Right ventricle myocardium superior (tissue), 1 donor: Measurements from ENCODE around the gene AATK. TPM values are rescaled to one million over a fixed set of nuclear protein-coding genes. Genes with fewer than 3 reads are reported as not detected.

Experiments
- ATAC-seq: fragments of 200-7000 bp; cut with Tn5 transposase; one replicate; pipeline ENCODE4 v1.9.1; 2020; ENCODE audit warnings: mild to moderate bottlenecking; ENCODE audit not compliant: poor library complexity
- DNase-seq: peaks from one replicate; pipeline ENCODE4 v3.0.0-alpha.2; 2020
- intact Hi-C: fragments of 100-400 bp; cut with DNase I; formaldehyde crosslinking; loops from one replicate; pipeline ENCODE4 v1.11.2; 2022
- long read RNA-seq: library from polyadenylated mRNA; unstranded; transcript quantifications from one replicate; pipeline ENCODE4 v2.0.0, GENCODE V29; 2021
- total RNA-seq: library from RNA; stranded (reverse); fragmentation: NEBNext Ultra II Directional; extraction: Animal tissue kit (Norgen Biotek cat#: 25700); gene quantifications from one replicate; pipeline ENCODE4 v1.2.1, GENCODE V29; 2021
- donor health status: DM: no; HTN: yes; CAD: no; lungs with severe emphysema.

Gene AATK, protein sequence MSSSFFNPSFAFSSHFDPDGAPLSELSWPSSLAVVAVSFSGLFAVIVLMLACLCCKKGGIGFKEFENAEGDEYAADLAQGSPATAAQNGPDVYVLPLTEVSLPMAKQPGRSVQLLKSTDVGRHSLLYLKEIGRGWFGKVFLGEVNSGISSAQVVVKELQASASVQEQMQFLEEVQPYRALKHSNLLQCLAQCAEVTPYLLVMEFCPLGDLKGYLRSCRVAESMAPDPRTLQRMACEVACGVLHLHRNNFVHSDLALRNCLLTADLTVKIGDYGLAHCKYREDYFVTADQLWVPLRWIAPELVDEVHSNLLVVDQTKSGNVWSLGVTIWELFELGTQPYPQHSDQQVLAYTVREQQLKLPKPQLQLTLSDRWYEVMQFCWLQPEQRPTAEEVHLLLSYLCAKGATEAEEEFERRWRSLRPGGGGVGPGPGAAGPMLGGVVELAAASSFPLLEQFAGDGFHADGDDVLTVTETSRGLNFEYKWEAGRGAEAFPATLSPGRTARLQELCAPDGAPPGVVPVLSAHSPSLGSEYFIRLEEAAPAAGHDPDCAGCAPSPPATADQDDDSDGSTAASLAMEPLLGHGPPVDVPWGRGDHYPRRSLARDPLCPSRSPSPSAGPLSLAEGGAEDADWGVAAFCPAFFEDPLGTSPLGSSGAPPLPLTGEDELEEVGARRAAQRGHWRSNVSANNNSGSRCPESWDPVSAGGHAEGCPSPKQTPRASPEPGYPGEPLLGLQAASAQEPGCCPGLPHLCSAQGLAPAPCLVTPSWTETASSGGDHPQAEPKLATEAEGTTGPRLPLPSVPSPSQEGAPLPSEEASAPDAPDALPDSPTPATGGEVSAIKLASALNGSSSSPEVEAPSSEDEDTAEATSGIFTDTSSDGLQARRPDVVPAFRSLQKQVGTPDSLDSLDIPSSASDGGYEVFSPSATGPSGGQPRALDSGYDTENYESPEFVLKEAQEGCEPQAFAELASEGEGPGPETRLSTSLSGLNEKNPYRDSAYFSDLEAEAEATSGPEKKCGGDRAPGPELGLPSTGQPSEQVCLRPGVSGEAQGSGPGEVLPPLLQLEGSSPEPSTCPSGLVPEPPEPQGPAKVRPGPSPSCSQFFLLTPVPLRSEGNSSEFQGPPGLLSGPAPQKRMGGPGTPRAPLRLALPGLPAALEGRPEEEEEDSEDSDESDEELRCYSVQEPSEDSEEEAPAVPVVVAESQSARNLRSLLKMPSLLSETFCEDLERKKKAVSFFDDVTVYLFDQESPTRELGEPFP (N-terminal part only)
- 5.3 TPM for total RNA-seq
- long read RNA-seq, partial matches to known transcripts = 8 of 9 reads
- long read RNA-seq, other reads (novel, unspliced or antisense) = 1 of 9 reads

DNA sequence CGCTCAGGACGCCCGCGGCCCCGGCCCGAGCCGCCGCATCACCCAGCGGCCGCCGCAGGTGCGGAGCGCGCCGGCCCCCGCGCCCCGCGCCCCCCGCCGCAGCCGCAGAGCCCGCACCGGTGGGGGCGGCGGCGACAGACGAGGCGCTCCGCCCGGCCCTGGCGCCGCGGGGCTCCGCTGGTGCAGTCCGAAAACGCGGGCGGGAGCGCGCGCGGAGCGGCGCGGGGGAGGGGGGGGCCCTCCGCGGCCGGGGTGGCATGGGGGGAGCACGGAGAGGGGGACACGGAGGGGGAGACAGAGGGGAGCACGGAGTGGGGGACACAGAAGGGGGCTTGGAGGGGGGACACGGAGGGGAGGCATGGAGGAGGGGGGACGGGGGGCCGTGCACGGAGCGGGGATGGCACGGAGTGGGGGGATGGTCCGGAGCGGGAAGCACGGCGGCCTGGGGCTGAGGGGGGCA lies at the start of gene AATK:
Gene AATK, minus strand, starts transcription at position 189 of the 460 bp plus-strand sequence. CDS start 229 bp downstream, outside the sequence.
- intact Hi-C loops = no loop called here
- ATAC-seq (no peak), DNase-seq (no peak)

DNA sequence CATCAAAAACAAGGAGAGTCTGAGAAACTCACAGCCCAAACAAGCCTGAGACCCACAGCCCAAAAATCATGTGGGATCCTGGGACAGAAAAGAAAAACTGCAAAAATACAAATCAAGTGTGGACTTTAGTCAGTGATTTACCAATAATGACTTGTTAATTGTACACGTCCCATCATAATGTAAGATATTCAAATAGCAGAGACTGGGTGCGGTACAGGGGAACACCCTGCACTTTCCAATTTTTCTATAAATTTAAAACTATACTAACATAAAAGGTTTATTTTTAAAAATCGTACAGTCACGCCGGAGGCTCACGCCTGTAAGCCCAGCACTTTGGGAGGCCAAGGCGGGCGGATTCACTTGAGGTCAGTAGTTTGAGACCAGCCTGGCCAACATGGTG lies 48.0 kb upstream of the AATK start:
- DNase-seq = peak; percentile 19
- intact Hi-C loops = no loop called here
- no peak for ATAC-seq

DNA sequence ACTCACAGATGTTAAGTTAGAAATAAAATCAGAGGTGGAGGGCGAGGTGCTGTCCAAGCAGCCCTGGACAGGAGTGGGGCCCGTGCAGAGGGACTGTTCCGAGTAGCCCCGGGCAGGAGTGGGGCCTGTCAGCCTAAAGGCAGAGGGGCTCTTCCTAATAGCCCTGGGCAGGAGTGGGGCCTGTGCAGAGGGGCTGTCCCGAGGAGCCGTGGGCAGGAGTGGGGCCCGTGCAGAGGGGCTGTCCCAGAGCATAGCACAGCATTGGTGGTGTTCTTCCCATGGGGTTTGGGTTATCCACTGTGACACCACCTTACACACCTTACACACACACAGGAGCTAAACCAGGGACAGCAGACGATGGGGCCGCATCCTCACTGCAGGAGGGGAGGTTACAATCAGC lies 46.3 kb upstream of the AATK start:
- intact Hi-C loops = no loop called here
- DNase-seq (no peak), ATAC-seq (no peak)

DNA sequence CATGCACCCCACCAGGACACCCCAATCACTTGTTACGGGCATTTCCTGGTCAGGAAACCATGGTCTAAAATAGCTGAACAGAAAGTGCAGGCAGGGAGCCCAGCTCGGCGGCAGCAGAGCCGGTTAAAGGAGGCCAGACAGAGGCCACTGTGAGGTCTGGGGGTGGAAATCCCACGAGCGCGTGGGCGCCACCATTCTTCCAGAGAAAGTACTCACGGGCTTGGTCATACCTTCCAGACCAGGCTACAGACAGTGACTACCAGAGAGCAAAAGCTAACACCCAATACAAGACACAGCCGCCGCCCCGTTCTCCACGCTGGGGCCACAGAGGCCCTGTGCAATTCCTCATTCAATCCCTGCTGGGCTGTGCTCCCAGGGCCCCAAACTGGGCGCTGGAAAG lies 44.8 kb upstream of the AATK start:
- intact Hi-C loops = no loop called here
- DNase-seq = no peak
- ATAC-seq = no peak

DNA sequence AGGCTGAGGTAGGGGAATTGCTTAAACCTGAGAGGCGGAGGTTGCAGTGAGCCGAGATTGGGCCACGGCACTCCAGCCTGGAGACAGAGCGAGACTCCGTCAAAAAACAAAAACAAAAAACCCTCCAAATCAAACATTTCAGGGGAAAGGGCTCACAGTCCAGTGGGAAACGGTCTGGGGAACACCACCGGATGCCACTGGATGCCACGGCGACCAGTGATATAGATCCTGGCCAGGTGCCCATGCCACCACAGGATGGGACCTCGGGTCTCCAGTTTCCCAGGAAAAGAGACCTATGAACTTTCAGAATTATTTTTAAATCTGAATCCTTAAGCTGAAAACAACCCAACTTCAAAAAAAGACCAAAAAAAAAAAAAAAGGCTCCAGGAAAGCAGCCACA lies 44.4 kb upstream of the AATK start:
- no peak for ATAC-seq
- intact Hi-C loops = no loop called here

DNA sequence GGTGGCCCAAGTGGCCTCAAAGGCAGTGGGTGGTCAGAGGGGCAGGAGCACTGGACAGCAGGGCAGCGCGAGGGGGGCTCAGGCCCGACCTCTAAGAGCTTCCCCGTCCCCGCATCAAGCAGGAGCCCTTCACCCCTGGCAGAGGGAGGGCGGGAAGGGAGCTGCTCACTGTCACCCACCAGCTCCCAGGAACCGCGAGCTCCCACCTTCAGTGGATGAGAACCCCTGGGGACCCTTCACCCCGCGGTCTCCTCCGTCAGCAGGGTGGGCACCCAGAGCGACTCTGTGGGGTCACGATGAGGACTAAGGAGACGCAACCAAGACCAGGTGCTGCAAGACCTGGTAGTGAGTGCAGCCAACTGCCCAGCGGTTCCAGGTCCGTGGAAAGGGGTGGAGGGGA lies 43.1 kb upstream of the AATK start:
- DNase-seq = no peak
- no peak for ATAC-seq
- intact Hi-C loops = no loop called here

More for the DNA sequence above, 44.4 kb upstream of the AATK start:
- no peak for DNase-seq

DNA sequence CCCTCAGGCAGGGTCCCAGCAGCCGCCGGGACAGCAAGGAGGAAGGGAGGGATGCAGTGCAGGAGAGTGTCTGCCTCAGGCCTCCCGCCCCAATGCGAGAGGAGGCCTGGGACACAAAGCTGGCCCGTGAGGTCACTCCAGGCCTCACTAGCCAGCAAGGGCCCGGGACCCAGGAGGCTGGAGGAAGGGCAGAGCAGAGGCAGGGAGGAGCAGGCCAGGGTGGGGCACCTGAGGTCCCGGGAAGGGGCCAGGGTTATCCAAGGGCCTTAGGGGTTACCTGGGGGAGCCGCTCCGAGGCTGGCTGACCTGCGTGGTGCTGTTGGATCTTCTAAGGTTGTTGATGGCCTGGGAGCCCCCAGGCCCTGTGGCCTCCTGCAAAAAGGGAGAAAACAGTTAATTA lies 42.6 kb upstream of the AATK start:
- no peak for DNase-seq
- ATAC-seq = no peak
- intact Hi-C loops = no loop called here

DNA sequence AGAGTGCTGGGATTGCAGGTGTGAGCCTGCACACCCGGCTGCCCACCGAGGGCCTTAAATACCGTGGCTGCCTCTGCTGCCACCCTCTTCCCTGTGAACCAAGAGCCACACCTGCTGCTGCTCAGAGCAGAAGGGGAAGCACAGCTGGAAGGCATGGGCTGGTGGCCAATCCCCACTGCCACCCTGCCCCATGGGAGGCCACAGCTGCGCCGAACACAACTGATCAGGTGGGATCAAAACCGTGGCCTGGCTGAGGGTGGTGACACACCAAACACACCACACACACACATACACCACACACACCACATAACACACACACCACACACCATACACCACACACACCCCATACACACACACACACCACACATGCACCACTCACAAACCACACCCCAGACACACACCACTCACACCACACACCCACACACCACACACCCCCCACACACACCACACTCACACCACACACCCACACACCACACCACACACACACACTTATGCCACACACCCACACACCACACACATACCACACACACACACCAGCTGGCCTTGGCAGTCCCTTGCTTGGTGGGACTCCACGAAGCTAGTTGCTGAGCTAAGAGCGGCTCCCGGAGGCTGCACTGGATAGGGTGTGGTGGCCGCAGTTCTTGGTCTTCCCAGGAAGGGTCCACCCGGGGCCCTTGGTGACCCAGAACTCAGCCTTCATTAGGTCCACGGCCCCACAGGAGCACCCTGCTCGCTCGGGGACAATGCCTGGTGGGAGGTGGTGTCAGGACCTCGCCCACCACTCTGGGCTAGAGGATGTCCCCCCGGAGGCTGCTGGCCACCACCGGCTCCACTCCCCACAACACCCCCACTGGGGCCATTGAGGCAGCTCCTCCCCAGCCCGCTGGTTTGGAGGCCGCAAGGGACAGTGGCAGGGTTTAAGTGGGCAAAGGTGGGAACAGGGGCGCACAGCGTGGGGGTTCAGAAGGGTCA lies 41.9 kb upstream of the AATK start:
- intact Hi-C loops = no loop called here
- no peak for ATAC-seq

DNA sequence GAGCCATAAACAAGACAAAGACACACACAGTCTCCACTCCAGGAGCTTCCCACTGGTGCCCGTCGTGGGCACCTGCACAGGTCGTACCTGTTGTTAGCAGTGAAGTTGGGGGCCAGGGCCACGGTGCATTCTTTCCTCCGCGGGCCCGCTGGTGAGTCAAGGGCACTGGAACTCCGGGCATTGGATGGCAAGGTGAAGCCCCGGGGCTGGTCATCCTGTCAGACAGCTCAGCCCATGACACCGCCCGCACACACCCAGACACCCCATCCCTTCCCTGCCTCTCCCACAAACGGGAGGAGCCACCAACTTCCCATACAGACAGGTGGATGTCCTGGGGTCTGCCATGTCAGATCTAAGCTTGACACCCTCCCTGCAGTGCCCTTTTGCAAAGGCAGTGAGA lies 40.6 kb upstream of the AATK start:
- DNase-seq (no peak), ATAC-seq (no peak)
- intact Hi-C loops = no loop called here

More for the DNA sequence above, 41.9 kb upstream of the AATK start:
- DNase-seq = no peak

DNA sequence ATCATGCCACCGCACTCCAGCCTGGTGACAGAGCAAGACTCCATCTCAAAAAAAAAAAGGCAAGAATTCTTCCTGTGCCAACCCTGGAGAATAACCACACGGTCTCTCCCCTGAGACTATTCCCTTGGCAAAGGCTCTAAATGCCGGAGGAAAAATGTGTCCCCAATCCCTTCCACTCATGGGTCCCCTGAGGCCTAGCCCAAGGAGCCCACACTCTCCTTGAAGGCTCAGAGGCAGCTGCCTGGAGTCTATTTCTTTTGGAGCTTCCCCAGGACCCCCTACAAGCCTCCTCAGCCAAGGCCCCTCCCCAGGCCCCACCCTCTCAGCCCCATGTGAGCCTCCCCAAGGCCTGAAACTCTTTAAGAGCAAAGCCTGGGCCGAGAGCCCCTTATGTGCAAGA lies 40.1 kb upstream of the AATK start:
- intact Hi-C loops = no loop called here
- no peak for ATAC-seq
- DNase-seq = no peak

DNA sequence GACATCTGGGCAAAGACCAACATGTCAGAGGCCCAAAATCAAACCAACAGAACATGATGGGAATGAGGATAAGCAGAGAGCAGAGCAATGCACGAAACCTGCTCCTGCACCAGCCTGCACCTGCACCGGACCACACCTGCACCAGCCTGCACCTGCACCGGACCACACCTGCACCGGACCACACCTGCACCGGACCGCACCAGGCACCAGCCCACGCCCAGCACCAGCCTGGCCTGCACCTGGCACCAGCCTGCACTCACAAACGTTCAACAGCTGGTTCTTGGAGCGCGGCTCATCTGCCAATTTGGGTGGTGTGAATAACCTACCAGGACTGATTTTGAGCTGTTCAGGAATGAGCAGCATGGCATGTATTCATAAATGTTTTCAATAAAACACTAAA lies 38.6 kb upstream of the AATK start:
- intact Hi-C loops = no loop called here
- ATAC-seq (no peak), DNase-seq (no peak)

DNA sequence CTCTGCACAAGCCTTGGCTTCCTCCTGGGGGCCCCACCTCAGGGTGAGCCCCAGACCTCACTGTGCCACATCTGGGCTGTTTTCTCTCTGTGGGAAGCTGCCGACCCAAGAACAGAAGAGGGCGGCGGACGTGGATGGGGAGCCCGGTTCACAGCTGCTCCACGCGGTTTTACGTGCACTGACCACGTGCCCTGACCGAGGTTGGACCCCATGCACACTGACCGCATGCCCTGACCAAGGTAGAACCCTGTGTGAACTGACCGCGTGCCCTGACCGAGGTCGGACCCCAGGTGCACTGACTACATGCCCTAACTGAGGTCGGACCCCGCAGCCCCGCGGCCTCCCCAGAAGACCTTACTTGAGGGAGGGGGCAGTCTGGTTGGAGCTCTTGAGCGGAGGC lies 37.1 kb upstream of the AATK start:
- intact Hi-C loops = no loop called here
- ATAC-seq (no peak), DNase-seq (no peak)

DNA sequence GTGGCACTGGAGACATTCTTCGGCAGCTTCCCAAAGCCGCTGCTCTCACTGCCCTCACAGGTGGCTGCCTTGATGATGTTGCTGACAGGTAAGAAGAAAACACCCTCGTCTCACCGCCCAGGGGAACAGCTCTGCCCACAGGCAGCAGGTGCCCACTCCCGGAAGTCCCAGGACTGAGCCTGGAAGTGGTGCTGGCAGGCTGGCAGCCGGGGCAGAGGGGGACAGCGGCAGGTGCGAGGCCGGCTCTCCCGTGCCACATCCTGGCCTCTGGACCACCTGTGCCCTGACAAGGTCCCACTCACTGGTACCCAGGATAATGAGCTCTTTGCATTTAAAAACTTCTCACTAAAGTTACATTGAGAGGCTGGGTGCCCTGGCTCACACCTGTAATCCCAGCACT lies 36.3 kb upstream of the AATK start:
- intact Hi-C loops = no loop called here
- ATAC-seq (no peak), DNase-seq (no peak)

DNA sequence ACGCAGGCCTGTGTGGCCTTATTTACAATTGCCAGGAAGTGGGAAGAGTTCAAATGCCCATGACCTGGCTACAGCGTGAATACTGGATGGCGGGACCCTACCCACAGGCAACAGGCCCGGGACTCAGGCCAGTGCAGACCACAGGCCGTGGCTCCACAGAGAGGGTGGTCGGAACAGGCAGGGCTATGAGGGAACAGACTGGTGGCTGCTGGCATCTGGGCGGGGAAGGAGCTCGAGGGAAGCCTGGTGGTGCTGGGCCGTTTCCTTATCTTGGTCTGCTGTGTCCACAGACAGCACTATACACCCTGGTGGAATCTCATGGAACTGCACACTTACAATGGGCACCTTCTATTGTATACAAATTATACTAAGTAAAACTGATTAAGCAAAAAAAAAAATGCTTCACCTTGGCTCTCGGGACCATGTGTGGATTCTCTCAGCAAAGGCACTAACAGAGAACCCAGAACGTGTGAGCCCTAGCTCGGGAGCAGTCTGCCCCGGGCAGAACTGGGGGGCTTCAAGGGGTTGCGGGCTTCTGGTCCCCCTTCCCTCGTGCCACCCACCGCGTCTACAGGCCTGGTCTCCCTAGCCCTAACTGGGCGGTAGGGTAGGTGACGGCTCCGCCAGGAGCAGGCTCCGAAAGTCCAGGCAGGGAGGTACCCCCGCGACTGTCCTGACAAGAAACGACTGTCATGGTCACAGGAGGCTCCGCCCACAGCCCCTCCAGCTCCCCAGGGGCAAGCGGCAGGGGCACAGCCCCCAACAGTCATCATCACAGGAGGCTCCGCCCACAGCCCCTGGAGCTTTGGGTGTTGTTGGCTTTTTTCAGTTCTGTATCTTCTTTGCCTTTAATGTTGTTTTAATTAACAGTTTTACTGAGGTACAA lies 34.9 kb upstream of the AATK start:
- intact Hi-C loops = no loop called here
- no peak for DNase-seq
- peak; percentile 56 for ATAC-seq

DNA sequence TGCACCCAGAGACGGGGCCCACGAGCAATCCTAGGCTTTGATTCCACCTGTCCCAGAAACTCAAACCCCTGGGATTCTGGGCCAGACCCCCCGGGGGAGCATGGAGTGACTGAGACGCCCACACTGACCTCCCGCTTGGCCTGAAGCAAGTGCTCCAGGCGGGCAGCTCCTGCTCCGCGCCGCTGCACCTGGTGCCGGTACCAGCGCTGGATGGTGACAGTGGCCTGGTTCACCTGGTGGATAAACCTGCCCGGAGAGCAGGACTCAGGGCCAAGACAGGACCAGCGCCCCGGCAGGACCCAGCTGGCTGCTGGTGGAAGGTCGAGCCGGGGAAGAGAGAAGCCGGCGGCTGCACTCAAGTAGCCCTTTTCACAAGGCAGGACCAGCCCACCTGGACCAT lies 34.2 kb upstream of the AATK start:
- DNase-seq = no peak
- ATAC-seq = no peak
- intact Hi-C loops = no loop called here

DNA sequence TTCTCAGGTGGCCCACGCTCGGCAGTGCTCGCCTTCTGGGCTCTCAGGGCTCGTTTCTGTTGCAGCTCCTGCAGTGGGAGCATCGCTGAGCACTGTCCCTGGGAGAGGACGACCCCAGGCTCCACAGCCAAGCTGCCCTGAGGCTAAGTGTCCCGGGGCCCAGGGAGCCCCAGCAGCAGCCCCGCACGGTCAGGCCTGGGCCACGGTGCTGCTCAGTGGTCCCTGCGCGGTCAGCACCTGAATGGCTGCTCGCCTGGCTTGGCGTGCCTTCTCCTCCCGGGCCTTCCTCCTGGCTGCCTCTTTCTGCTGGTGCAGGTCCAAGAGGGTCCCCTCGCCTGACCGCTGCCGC lies 33.4 kb upstream of the AATK start:
- ATAC-seq (no peak), DNase-seq (no peak)
- intact Hi-C loops = no loop called here

DNA sequence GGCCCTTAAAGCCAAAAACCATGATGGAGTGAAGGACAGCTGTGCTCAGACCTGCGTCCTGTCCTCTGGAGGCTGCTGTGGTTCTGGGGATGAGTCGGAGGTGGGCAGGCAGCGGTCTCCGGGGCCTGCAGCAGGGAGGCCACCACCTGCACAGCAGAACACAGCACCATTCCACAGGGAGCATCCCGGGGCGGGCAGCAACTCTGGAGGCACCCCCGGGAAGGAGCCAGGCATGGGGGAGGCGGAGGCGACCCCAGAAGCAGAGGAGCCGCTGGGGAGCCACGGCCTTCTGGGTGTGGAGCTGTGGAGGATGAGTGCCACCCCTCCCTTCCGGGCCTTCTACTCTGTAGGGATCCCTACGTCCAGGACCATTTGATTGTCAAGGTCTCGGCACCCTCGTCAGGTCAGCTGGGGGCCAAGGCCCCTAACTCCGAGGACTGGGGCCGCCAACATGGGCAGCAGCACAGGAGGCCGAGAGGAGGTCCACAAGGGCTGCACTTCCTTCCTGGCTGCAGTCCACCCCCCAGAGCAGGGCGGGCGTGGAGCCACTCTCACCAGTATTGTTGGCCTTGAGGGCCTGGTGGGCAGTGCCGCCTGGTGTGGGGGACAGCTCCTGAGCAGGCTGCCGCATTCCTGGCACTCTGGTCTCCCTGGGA lies 32.9 kb upstream of the AATK start:
- intact Hi-C loops = no loop called here
- ATAC-seq (no peak), DNase-seq (no peak)
